Measurements from ENCODE around the gene MAGEA3. TPM values are rescaled to one million over a fixed set of nuclear protein-coding genes. Genes with fewer than 3 reads are reported as not detected.
"Not testable (repeated sequence)": the region's sequence is repeated elsewhere in the genome, so short reads cannot be mapped to it uniquely, and the experiment has no call there.

Gene MAGEA3
- total RNA-seq, 1 donor from 2014 or later, result 0.36 TPM

DNA sequence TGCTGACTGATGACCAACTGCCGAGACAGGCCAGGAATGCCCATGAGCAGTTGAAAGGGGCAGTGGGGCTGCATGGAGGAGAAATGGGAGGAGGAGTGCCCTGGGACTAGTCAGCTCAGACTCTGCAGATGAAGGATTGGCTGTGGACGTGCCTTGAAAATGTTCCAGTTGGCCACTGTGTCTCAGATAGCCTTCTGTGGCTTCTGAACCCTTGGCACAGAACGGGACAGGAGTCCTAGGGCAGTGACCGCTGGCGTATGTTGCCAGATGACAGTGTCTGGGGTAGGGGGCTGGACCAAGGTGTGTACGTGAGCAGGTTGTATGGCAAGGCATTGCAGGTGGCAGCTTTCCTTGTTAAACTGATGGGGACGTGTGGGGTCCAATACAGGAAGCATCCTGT is 7.9 kb downstream of the MAGEA3 start:
- not testable (repeated sequence) for H3K4me2 ChIP-seq (ENCODE audit: low read length); H3K9me3 Mint-ChIP-seq (ENCODE audit: unreplicated experiment); FAIRE-seq

DNA sequence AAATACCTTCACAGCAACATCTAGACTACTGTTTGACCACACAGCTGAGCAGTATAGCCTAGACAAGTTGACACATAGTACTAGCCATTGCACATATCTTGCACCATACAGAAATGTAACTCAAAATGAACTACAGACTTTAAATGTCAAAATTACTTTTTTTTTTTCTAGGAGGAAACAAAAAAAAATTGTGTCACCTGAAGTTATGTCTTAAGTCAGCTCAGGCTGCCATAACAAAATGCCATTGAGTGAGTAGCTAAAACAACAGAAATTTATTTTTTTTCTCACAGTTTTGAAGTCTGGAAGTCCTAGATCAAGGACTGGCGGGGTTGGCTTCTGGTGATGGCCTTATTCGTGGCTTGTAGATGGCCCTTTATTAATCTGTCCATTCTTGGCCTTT is 10.6 kb downstream of the MAGEA3 start, which contains the start of gene CSAG2:
CSAG2 (minus strand) TSS at position 101 of the 400 bp plus-strand sequence. CDS start 161 bp downstream, outside the sequence.
- H3K9me3 Mint-ChIP-seq (ENCODE audit: unreplicated experiment); H3K27ac ChIP-seq (ENCODE audit: low read depth, low read length): not testable (repeated sequence)

More for the DNA sequence above, 7.9 kb downstream of the MAGEA3 start:
- not testable (repeated sequence) for H3K36me3 Mint-ChIP-seq (ENCODE audit: low read depth, unreplicated experiment); H3K27ac ChIP-seq (ENCODE audit: low read depth, low read length); H3K9me3 ChIP-seq (ENCODE audit: insufficient read depth, low read depth, low read length); H3K4me3 Mint-ChIP-seq (ENCODE audit: unreplicated experiment); H3K27me3 Mint-ChIP-seq (ENCODE audit: low read depth, unreplicated experiment); H3K27me3 ChIP-seq (ENCODE audit: insufficient read depth, low read length); H3K79me2 ChIP-seq (ENCODE audit: insufficient read depth, low read length); H3K4me1 Mint-ChIP-seq (ENCODE audit: low read depth, unreplicated experiment); DNase-seq (ENCODE audit: low read depth); H4K20me1 ChIP-seq (ENCODE audit: insufficient read depth, low read length); H3K9ac ChIP-seq (ENCODE audit: low read length); H3K4me3 ChIP-seq (ENCODE audit: insufficient read depth, low read depth, low read length); H3K4me1 ChIP-seq (ENCODE audit: insufficient read depth, low read length); H3K27ac Mint-ChIP-seq (ENCODE audit: unreplicated experiment); H2AFZ ChIP-seq (ENCODE audit: low read depth, low read length); H3K36me3 ChIP-seq (ENCODE audit: insufficient read depth, low read length)

DNA sequence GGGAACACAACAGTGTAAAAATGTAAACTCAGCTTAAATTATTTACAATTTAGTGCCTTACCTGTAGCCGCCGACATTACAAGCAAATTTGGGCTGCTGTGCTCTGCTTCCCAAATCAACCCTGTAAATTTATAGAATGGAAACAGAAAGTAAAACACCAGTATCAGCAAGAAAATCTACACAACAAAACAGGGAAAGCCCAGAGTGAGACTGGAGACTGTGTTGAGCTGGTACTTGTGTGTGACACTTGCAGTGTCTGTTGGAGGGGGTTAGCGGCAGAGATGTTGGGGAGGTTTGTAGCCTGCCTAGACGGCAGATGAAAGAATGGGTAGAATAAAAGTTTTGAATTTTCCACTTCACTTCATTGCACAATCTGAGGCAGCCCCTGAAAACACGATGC is 14.6 kb downstream of the MAGEA3 start:
- H3K79me2 ChIP-seq (ENCODE audit: insufficient read depth, low read length); H3K4me1 Mint-ChIP-seq (ENCODE audit: low read depth, unreplicated experiment); DNase-seq (ENCODE audit: low read depth); H4K20me1 ChIP-seq (ENCODE audit: insufficient read depth, low read length); H3K27me3 ChIP-seq (ENCODE audit: insufficient read depth, low read length); H3K4me1 ChIP-seq (ENCODE audit: insufficient read depth, low read length); H3K36me3 Mint-ChIP-seq (ENCODE audit: low read depth, unreplicated experiment); H3K36me3 ChIP-seq (ENCODE audit: insufficient read depth, low read length); H3K27ac ChIP-seq (ENCODE audit: low read depth, low read length); H3K27me3 Mint-ChIP-seq (ENCODE audit: low read depth, unreplicated experiment); H3K4me3 ChIP-seq (ENCODE audit: insufficient read depth, low read depth, low read length); H3K9me3 Mint-ChIP-seq (ENCODE audit: unreplicated experiment); H3K9ac ChIP-seq (ENCODE audit: low read length); H3K27ac Mint-ChIP-seq (ENCODE audit: unreplicated experiment); H3K4me2 ChIP-seq (ENCODE audit: low read length); H2AFZ ChIP-seq (ENCODE audit: low read depth, low read length); H3K9me3 ChIP-seq (ENCODE audit: insufficient read depth, low read depth, low read length); H3K4me3 Mint-ChIP-seq (ENCODE audit: unreplicated experiment): not testable (repeated sequence)
- FAIRE-seq, result peak; percentile 100

More for the DNA sequence above, 10.6 kb downstream of the MAGEA3 start, which contains the start of gene CSAG2:
- H3K27me3 Mint-ChIP-seq (ENCODE audit: low read depth, unreplicated experiment); H2AFZ ChIP-seq (ENCODE audit: low read depth, low read length); H3K9me3 ChIP-seq (ENCODE audit: insufficient read depth, low read depth, low read length); H3K4me3 ChIP-seq (ENCODE audit: insufficient read depth, low read depth, low read length); H3K4me1 Mint-ChIP-seq (ENCODE audit: low read depth, unreplicated experiment); H3K79me2 ChIP-seq (ENCODE audit: insufficient read depth, low read length); H4K20me1 ChIP-seq (ENCODE audit: insufficient read depth, low read length); H3K9ac ChIP-seq (ENCODE audit: low read length); H3K36me3 ChIP-seq (ENCODE audit: insufficient read depth, low read length); H3K4me2 ChIP-seq (ENCODE audit: low read length); H3K27me3 ChIP-seq (ENCODE audit: insufficient read depth, low read length); DNase-seq (ENCODE audit: low read depth); H3K36me3 Mint-ChIP-seq (ENCODE audit: low read depth, unreplicated experiment); H3K4me3 Mint-ChIP-seq (ENCODE audit: unreplicated experiment); H3K4me1 ChIP-seq (ENCODE audit: insufficient read depth, low read length); FAIRE-seq; H3K27ac Mint-ChIP-seq (ENCODE audit: unreplicated experiment): not testable (repeated sequence)

DNA sequence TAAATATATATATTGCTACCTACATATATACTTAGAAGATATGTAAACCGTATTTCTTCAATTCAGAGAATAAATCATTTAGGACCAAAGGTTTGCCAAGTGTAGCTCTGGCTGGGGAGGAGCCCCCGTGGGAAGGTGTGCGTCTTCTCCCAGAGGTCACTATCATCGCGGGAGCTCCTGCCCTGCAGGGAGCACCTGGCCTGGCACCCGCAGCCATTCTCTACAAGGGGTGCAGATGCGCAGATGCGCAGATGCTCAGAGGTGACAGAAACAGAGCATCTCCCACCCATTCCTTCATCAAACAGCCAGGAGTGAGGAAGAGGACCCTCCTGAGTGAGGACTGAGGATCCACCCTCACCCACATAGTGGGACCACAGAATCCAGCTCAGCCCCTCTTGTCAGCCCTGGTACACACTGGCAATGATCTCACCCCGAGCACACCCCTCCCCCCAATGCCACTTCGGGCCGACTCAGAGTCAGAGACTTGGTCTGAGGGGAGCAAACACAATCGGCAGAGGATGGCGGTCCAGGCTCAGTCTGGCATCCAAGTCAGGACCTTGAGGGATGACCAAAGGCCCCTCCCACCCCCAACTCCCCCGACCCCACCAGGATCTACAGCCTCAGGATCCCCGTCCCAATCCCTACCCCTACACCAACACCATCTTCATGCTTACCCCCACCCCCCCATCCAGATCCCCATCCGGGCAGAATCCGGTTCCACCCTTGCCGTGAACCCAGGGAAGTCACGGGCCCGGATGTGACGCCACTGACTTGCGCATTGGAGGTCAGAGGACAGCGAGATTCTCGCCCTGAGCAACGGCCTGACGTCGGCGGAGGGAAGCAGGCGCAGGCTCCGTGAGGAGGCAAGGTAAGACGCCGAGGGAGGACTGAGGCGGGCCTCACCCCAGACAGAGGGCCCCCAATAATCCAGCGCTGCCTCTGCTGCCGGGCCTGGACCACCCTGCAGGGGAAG is 15.5 kb downstream of the MAGEA3 start, which contains the start of gene MAGEA2B:
MAGEA2B (plus strand) TSS at position 814 of the 973 bp plus-strand sequence. CDS start 2,479 bp downstream, outside the sequence.
- not testable (repeated sequence) for H3K27ac Mint-ChIP-seq (ENCODE audit: unreplicated experiment); H3K9me3 Mint-ChIP-seq (ENCODE audit: unreplicated experiment); H3K4me3 Mint-ChIP-seq (ENCODE audit: unreplicated experiment); H3K79me2 ChIP-seq (ENCODE audit: insufficient read depth, low read length); H3K4me1 Mint-ChIP-seq (ENCODE audit: low read depth, unreplicated experiment); H3K36me3 Mint-ChIP-seq (ENCODE audit: low read depth, unreplicated experiment); H3K27me3 ChIP-seq (ENCODE audit: insufficient read depth, low read length); DNase-seq (ENCODE audit: low read depth); H3K9ac ChIP-seq (ENCODE audit: low read length); H3K9me3 ChIP-seq (ENCODE audit: insufficient read depth, low read depth, low read length); H3K4me1 ChIP-seq (ENCODE audit: insufficient read depth, low read length); H3K27ac ChIP-seq (ENCODE audit: low read depth, low read length); H4K20me1 ChIP-seq (ENCODE audit: insufficient read depth, low read length); H2AFZ ChIP-seq (ENCODE audit: low read depth, low read length); H3K4me3 ChIP-seq (ENCODE audit: insufficient read depth, low read depth, low read length); H3K4me2 ChIP-seq (ENCODE audit: low read length); H3K36me3 ChIP-seq (ENCODE audit: insufficient read depth, low read length); H3K27me3 Mint-ChIP-seq (ENCODE audit: low read depth, unreplicated experiment); FAIRE-seq
